HL-60 (cell line): Measurements from ENCODE around the gene ZNF146.
"Not testable (repeated sequence)": the region's sequence is repeated elsewhere in the genome, so short reads cannot be mapped to it uniquely, and the experiment has no call there.

Experiments
- CTCF ChIP-seq: IDR thresholded peaks from one replicate; pipeline ENCODE4 v1.5.1; 2011; ENCODE audit warnings: low read length, control low read depth, inconsistent platforms; ENCODE audit not compliant: insufficient read depth
- GABPA ChIP-seq: IDR thresholded peaks from 2 replicates; pipeline ENCODE4 v1.6.1; 2012; ENCODE audit warnings: low read depth
- POLR2AphosphoS5 ChIP-seq: IDR thresholded peaks from 2 replicates; pipeline ENCODE4 v1.6.1; 2012; ENCODE audit warnings: low read depth
- REST ChIP-seq: IDR thresholded peaks from 2 replicates; pipeline ENCODE4 v1.6.1; 2012; ENCODE audit warnings: low read depth; ENCODE audit not compliant: insufficient replicate concordance
- SPI1 ChIP-seq: IDR thresholded peaks from 2 replicates; pipeline ENCODE4 v1.6.1; 2012; ENCODE audit warnings: low read depth, mild to moderate bottlenecking, borderline replicate concordance

GRCh38 chr19:36268081-36268480 lies 53.2 kb downstream of the ZNF146 start:
- not testable (repeated sequence) for TF ChIP-seq SPI1, CTCF, REST, GABPA, POLR2AphosphoS5
